SK-N-SH treated with all-trans-retinoic acid at 6 μM for 48 hours (cell line): Measurements from ENCODE around the gene ABCA7.

Source experiments
- ATAC-seq: fragments of 200-7000 bp; cut with Tn5 transposase; 3 replicates; pipeline ENCODE4 v1.9.1; 2020; ENCODE audit warnings: mild to moderate bottlenecking, moderate library complexity
- CSRNP3 ChIP-seq: fragments of 250-450 bp; sonication (Bioruptor Pico); IDR thresholded peaks from 2 replicates; pipeline ENCODE4 v1.5.1; 2021; ENCODE audit warnings: mild to moderate bottlenecking, moderate library complexity
- PATZ1 ChIP-seq: fragments of 250-450 bp; sonication (Bioruptor Pico); IDR thresholded peaks from 2 replicates; pipeline ENCODE4 v1.8.0; 2020; ENCODE audit warnings: mild to moderate bottlenecking, moderate library complexity, borderline replicate concordance
- POU6F1 ChIP-seq: fragments of 250-450 bp; sonication (Bioruptor Pico); IDR thresholded peaks from 2 replicates; pipeline ENCODE4 v1.8.0; 2021; ENCODE audit warnings: low read depth, mild to moderate bottlenecking, moderate library complexity, borderline replicate concordance
- RARB ChIP-seq: fragments of 250-450 bp; sonication (Bioruptor Pico); IDR thresholded peaks from 2 replicates; pipeline ENCODE4 v1.8.0; 2021; ENCODE audit warnings: mild to moderate bottlenecking, moderate library complexity
- SNAI2 ChIP-seq: fragments of 250-450 bp; sonication (Bioruptor Pico); IDR thresholded peaks from 2 replicates; pipeline ENCODE4 v1.5.0; 2020; ENCODE audit warnings: mild to moderate bottlenecking, moderate library complexity
- TSHZ2 ChIP-seq: fragments of 250-450 bp; sonication (Bioruptor Pico); IDR thresholded peaks from 2 replicates; pipeline ENCODE4 v1.5.0; 2020; ENCODE audit warnings: mild to moderate bottlenecking, moderate library complexity
- ZC3H10 ChIP-seq: fragments of 250-450 bp; sonication (Bioruptor Pico); IDR thresholded peaks from 2 replicates; pipeline ENCODE4 v1.5.1; 2021; ENCODE audit warnings: mild to moderate bottlenecking, moderate library complexity
- ZFP3 ChIP-seq: fragments of 250-450 bp; sonication (Bioruptor Pico); IDR thresholded peaks from 2 replicates; pipeline ENCODE4 v1.5.0; 2020; ENCODE audit warnings: mild to moderate bottlenecking, moderate library complexity
- ZNF565 ChIP-seq: fragments of 450-650 bp; formaldehyde crosslinking; conservative IDR thresholded peaks from 2 replicates; pipeline ENCODE4 v1.5.0; 2020; ENCODE audit warnings: low read depth, mild to moderate bottlenecking, moderate library complexity
- ZNF70 ChIP-seq: fragments of 450-650 bp; formaldehyde crosslinking; IDR thresholded peaks from 2 replicates; pipeline ENCODE4 v1.5.0; 2020; ENCODE audit warnings: mild to moderate bottlenecking, moderate library complexity

ABCA7 gene

GRCh38 chr19:1006711-1007398 is 33.1 kb upstream of the ABCA7 start:
- no peak for TF ChIP-seq TSHZ2 (CRISPR knock-in tag)
- no peak for TF ChIP-seq RARB
- no peak for TF ChIP-seq ZNF70 (CRISPR knock-in tag)
- no peak for TF ChIP-seq ZFP3 (CRISPR knock-in tag)
- TF ChIP-seq PATZ1, result no peak
- no peak for TF ChIP-seq ZNF565 (CRISPR knock-in tag)

GRCh38 chr19:1007399-1008251 is 32.3 kb upstream of the ABCA7 start:
- no peak for ATAC-seq
- TF ChIP-seq RARB, result no peak
- TF ChIP-seq TSHZ2 (CRISPR knock-in tag), result no peak
- no peak for TF ChIP-seq CSRNP3 (CRISPR knock-in tag)
- no peak for TF ChIP-seq POU6F1 (CRISPR knock-in tag)
- TF ChIP-seq ZFP3 (CRISPR knock-in tag), result no peak
- TF ChIP-seq ZC3H10 (CRISPR knock-in tag), result no peak
- no peak for TF ChIP-seq SNAI2 (CRISPR knock-in tag)

More at GRCh38 chr19:1006711-1007398, 33.1 kb upstream of the ABCA7 start:
- ATAC-seq, result no peak

GRCh38 chr19:1008268-1009040 is 31.5 kb upstream of the ABCA7 start:
- no peak for TF ChIP-seq ZNF70 (CRISPR knock-in tag)
- peak; percentile 98 for TF ChIP-seq ZFP3 (CRISPR knock-in tag)
- ATAC-seq, result no peak
